Fibroblast of pulmonary artery (primary cell): ENCODE data around the gene ABHD16A.

Source experiments
- DNase-seq: peaks from one replicate; pipeline ENCODE4 v3.0.0-alpha.2; 2010; ENCODE audit warnings: low read depth
- H3K4me3 ChIP-seq: replicated peaks from 2 replicates; pipeline ENCODE4 v1.5.1; 2011; ENCODE audit warnings: low read depth, mild to moderate bottlenecking, control low read depth, low read length, moderate library complexity
- CTCF ChIP-seq: IDR thresholded peaks from 2 replicates; pipeline ENCODE4 v1.5.1; 2011; ENCODE audit warnings: mild to moderate bottlenecking, control low read depth, low read length, inconsistent platforms; ENCODE audit errors: missing control alignments

ABHD16A gene

GRCh38 chr6:31687321-31687720 lies 15.8 kb downstream of the ABHD16A start:
- no peak overlapping the region for H3K4me3 ChIP-seq
- no peak for DNase-seq
- TF ChIP-seq CTCF: no peak

GRCh38 chr6:31686483-31686882 lies 16.6 kb downstream of the ABHD16A start:
- no peak for TF ChIP-seq CTCF
- DNase-seq: no peak
- H3K4me3 ChIP-seq: no peak overlapping the region

GRCh38 chr6:31683591-31683990 lies 19.5 kb downstream of the ABHD16A start:
- no peak for TF ChIP-seq CTCF
- no peak overlapping the region for H3K4me3 ChIP-seq
- no peak for DNase-seq

- DNase-seq: peak; percentile 22
- peak; percentile 16 for TF ChIP-seq CTCF
- peak overlapping the region; percentile 53 for H3K4me3 ChIP-seq
Measured at GRCh38 chr6:31681135-31681671, 21.9 kb downstream of the ABHD16A start.

GRCh38 chr6:31680226-31681134 lies 22.6 kb downstream of the ABHD16A start, which contains the start of gene LY6G5C:
TSS of gene LY6G5C (minus strand) at chr6:31681067. CDS start at chr6:31680373, 694 bp downstream.
- TF ChIP-seq CTCF: peak; percentile 71

GRCh38 chr6:31677955-31678354 lies 25.2 kb downstream of the ABHD16A start:
- no peak overlapping the region for H3K4me3 ChIP-seq
- DNase-seq: no peak
- TF ChIP-seq CTCF: no peak

More at GRCh38 chr6:31680226-31681134, 22.6 kb downstream of the ABHD16A start, which contains the start of gene LY6G5C:
- peak; percentile 94 for DNase-seq
- H3K4me3 ChIP-seq: peak within 1 kb of the TSS; percentile 53
